Nephron (organoid): ENCODE measurements around the gene WASF2.

ENCODE experiments used
- H3K27ac Mint-ChIP-seq, 3 experiments: 2 replicates each; pipeline ENCODE4 v1.8.0; 2020; ENCODE audit warnings: mixed read lengths in 3 of 3, mild to moderate bottlenecking in 2 of 3, moderate library complexity in 1 of 3
- H3K27me3 Mint-ChIP-seq: 2 replicates; pipeline ENCODE4 v1.8.0; 2021; ENCODE audit warnings: low read depth, mild to moderate bottlenecking, moderate library complexity, mixed read lengths
- H3K36me3 Mint-ChIP-seq: 2 replicates; pipeline ENCODE4 v1.8.0; 2020; ENCODE audit warnings: low read depth, mixed read lengths
- H3K4me1 Mint-ChIP-seq: 2 replicates; pipeline ENCODE4 v1.8.0; 2020; ENCODE audit warnings: mixed read lengths
- H3K4me3 Mint-ChIP-seq, 3 experiments: 2 replicates each; pipeline ENCODE4 v1.8.0; 2020; ENCODE audit warnings: mild to moderate bottlenecking in 3 of 3, mixed read lengths in 3 of 3, moderate library complexity in 2 of 3
- H3K9me3 Mint-ChIP-seq: 2 replicates; pipeline ENCODE4 v1.8.0; 2020; ENCODE audit warnings: mixed read lengths
- TF ChIP-seq, protein P1 (sequence below), 3 experiments: fragments of 200-600 bp; sonication (generic); IDR thresholded peaks; one replicate each; pipeline ENCODE4 v1.5.0; 2021; ENCODE audit warnings: antibody characterized with exemption in 3 of 3; ENCODE audit not compliant: unreplicated experiment in 3 of 3

WASF2 gene

DNA sequence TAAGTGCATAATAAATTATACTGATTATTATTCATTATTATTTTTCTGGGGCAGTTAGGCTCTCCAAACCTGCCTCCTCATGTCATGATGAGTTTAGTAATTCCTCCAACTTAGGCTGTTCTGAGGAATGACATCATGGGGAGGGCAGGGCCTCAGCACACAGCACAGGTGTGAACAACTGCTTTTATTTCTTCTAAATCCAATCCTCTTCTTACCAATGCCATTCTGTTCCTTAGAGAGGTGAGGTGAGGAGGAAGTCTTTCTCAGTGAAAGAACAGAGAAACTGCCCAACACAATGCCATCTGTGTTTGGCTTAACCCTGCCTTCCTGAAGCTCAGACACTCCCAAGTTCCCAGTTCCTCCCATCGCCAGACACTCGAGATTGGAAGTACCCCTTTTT is 45.4 kb upstream of the WASF2 start:
- Mint-ChIP-seq H3K9me3 (no peaks in the 10 kb centered on the region), H3K36me3 (peaks cover 46% of the 10 kb centered on the region), H3K27ac (peak overlapping the region; percentile 91 to 98 (median 92)), H3K4me3 (no peak overlapping the region), H3K27me3 (no peaks in the 10 kb centered on the region), H3K4me1 (peaks cover 44% of the 10 kb centered on the region)
- TF ChIP-seq, protein P1, sequence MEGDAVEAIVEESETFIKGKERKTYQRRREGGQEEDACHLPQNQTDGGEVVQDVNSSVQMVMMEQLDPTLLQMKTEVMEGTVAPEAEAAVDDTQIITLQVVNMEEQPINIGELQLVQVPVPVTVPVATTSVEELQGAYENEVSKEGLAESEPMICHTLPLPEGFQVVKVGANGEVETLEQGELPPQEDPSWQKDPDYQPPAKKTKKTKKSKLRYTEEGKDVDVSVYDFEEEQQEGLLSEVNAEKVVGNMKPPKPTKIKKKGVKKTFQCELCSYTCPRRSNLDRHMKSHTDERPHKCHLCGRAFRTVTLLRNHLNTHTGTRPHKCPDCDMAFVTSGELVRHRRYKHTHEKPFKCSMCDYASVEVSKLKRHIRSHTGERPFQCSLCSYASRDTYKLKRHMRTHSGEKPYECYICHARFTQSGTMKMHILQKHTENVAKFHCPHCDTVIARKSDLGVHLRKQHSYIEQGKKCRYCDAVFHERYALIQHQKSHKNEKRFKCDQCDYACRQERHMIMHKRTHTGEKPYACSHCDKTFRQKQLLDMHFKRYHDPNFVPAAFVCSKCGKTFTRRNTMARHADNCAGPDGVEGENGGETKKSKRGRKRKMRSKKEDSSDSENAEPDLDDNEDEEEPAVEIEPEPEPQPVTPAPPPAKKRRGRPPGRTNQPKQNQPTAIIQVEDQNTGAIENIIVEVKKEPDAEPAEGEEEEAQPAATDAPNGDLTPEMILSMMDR (IDR thresholded peaks at IDR 0.05; ENCODE audit: unreplicated experiment in 3 of 3): no peak

DNA sequence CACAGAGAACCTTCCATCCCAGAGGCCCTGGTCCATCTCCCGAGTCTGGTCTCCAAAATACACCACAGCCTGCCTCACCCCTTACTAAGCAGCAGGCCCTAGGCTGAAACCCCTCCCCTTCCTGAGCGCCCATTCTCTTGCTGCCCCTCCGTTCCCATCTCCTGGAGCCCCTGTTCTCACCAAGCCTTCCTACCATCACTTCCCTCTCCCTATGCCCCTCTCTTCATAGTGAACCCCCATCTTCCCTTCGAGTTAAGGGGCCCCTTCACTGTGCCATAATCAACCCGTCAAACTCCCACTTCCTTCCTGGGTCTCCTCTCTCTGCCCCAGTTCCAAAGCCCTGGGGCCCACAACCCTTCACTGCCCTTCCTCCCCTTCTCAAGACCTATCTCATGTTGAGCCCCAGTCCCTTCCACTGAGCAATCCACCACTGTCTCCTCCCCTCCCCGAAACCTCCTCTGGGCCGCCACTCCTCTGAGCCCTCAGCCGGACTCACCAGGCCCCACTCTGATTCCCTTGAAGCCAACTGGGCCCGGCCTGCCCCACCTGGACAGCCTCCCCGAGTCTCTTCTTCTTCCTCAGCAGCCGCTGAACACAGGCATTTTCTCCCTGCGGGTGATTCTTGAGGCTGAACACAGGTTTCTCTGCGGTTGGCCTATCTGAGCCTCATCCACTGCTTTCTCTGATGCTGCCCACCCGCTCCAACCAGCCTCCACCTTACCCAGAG is 42.2 kb upstream of the WASF2 start:
- Mint-ChIP-seq H3K4me3 (no peak overlapping the region), H3K27ac (peak overlapping the region; percentile 58 to 86 (median 83)), H3K9me3 (no peaks in the 10 kb centered on the region), H3K4me1 (peaks cover 52% of the 10 kb centered on the region), H3K36me3 (peaks cover 38% of the 10 kb centered on the region), H3K27me3 (no peaks in the 10 kb centered on the region)
- TF ChIP-seq, protein P1 (IDR thresholded peaks at IDR 0.05; ENCODE audit: unreplicated experiment in 3 of 3): no peak

DNA sequence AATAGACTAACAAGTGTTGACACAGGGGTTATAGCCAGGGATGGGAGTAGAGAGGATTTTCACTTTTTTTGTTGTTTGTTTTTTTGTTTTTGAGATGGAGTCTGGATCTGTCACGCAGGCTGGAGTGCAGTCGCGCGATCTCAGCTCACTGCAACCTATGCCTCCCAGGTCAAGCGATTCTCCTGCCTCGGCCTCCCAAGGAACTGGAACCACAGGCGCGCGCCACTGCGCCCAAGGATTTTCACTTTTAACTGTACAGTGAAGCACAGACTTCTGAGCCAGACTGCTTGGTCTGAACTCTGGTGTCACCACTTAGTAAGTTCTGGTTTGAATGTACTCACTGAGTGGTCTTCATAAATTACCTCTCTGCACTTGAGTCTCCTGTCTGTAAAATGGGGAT is 40.2 kb upstream of the WASF2 start:
- Mint-ChIP-seq H3K27ac (peak overlapping the region; percentile 98 to 100 (median 99)), H3K4me3 (peak overlapping the region in 2 of 3 experiments; percentile 9 to 48), H3K4me1 (peaks cover 52% of the 10 kb centered on the region), H3K9me3 (no peaks in the 10 kb centered on the region), H3K27me3 (no peaks in the 10 kb centered on the region), H3K36me3 (peaks cover 27% of the 10 kb centered on the region)
- TF ChIP-seq, protein P1 (IDR thresholded peaks at IDR 0.05; ENCODE audit: unreplicated experiment in 3 of 3): no peak

DNA sequence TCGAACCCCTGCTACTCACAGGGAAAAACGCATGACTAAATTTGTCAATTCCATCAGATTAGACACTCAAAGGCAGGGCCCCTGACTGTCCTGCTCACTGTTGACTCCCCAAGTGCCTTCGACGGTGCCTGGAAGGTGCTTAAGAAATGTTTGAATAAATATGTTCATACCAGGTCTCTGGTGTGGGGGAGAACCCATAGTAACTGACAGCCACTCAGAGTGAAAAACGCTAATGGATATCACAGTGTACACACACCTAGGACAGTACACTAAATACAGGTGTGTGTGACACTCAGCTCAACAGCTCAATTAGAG is 39.7 kb upstream of the WASF2 start:
- Mint-ChIP-seq H3K36me3 (peaks cover 25% of the 10 kb centered on the region), H3K4me3 (peak overlapping the region; percentile 83 to 88 (median 84)), H3K27me3 (no peaks in the 10 kb centered on the region), H3K9me3 (no peaks in the 10 kb centered on the region), H3K4me1 (peaks cover 57% of the 10 kb centered on the region), H3K27ac (peak overlapping the region; percentile 98 to 100 (median 99))
- TF ChIP-seq, protein P1 (IDR thresholded peaks at IDR 0.05; ENCODE audit: unreplicated experiment in 3 of 3): no peak

DNA sequence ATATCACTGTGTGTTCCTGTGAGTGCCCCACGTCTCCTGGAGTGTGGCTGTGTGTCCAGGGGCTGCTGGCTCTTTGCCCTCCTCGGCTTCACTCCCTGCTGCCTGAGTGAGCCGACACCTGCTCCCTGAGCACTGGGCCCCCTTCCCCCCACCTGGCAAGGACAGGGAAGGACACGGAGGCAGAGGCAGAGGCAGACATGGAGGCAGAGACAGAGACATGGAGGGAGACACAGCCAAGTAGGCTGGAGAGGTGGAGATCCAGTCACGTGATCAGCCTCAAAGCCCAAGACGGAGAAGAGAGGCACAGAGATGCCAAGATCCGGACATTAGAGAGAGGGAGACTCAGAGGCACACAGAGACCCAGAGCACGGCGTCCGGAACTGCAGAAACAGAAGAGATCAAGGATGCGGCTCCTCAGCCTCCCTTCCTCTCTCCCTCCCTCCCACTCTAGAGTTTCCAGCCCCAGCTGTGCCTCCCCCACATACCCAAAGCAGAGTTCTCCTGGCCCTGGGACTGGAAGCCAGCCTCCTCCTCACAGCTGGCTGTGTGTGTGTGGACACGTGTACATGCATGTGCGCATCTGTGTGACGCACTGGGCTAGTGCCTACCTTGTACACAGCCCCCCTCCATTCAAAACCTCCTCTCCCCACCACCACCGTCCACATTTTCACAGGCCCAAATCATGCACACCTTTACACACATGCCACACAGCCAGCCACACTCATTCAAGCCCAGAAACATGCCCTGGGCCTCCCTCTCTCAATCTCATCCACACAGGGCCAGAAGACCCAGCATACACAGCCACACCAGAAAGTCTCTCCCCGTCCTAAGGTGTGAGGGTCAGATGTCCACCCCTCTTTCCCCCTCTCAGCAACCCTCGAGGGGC is 39.1 kb upstream of the WASF2 start:
- TF ChIP-seq, protein P1 (IDR thresholded peaks at IDR 0.05; ENCODE audit: unreplicated experiment in 3 of 3): no peak
- peak overlapping the region; percentile 98 to 100 (median 99) for H3K27ac Mint-ChIP-seq
- H3K4me3 Mint-ChIP-seq: peak overlapping the region; percentile 83 to 88 (median 84)
- peaks cover 23% of the 10 kb centered on the region for H3K36me3 Mint-ChIP-seq
- H3K27me3 Mint-ChIP-seq: no peaks in the 10 kb centered on the region
- peaks cover 63% of the 10 kb centered on the region for H3K4me1 Mint-ChIP-seq
- H3K9me3 Mint-ChIP-seq: no peaks in the 10 kb centered on the region
